ENCODE results near the gene FOXF1. TPM values are rescaled to one million over a fixed set of nuclear protein-coding genes. Genes with fewer than 3 reads are reported as not detected.
A peak's percentile ranks its signal among the peaks of the same experiment; 100 is the strongest.

FOXF1 gene
- total RNA-seq, 4 donors from 2014 or later, result 0.29 to 4.9 (median 2.0) TPM

DNA sequence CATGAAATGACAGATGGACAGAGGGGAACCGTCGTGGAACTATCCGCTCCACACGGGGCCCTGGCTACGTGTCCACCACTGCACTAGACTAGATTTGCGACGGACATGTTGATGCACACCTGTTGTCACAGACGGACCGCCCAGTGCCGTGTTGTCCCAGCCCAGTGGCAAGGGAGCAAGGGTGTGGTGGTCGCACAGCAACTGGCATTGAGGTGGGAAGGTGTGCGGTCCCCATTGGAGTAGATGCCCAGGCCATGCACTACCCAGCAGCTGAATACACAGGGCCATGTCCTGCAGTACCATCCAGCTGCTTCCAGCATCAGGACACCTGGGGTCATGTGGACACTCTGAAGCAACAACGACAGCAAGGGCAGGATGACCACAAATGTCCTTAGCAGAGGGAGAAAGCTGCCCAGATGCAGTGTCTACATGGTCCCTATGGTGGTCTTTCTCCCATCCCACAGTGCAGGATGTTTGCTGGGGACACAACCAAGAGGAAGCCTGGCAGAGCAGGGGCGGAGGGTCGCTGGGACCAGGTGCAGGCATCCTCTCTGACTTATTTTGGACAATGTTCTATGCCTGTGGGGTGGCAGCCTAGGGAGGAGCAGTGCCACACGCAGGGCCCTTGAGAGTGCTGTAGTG lies 8.8 kb downstream of the FOXF1 start:
- intact Hi-C loops (cut with DNase I; ENCODE audit: low total_unique reads), result loop anchor here (5.0 kb wide), 1 partner anchor 447 kb away; no protein-coding TSS in a partner anchor
- no peak overlapping the region for H3K4me3 ChIP-seq
- no peak overlapping the region for H3K27ac ChIP-seq
- H3K4me1 ChIP-seq, result no peaks in the 10 kb centered on the region
- H3K9me3 ChIP-seq, result no peaks in the 10 kb centered on the region
- no peak for DNase-seq
- H3K36me3 ChIP-seq, result no peaks in the 10 kb centered on the region
- peaks cover 0 to 30% of the 10 kb centered on the region in 2 donors for H3K27me3 ChIP-seq
- TF ChIP-seq POLR2A (IDR thresholded peaks at IDR 0.05), result no peak
- TF ChIP-seq, protein P1, sequence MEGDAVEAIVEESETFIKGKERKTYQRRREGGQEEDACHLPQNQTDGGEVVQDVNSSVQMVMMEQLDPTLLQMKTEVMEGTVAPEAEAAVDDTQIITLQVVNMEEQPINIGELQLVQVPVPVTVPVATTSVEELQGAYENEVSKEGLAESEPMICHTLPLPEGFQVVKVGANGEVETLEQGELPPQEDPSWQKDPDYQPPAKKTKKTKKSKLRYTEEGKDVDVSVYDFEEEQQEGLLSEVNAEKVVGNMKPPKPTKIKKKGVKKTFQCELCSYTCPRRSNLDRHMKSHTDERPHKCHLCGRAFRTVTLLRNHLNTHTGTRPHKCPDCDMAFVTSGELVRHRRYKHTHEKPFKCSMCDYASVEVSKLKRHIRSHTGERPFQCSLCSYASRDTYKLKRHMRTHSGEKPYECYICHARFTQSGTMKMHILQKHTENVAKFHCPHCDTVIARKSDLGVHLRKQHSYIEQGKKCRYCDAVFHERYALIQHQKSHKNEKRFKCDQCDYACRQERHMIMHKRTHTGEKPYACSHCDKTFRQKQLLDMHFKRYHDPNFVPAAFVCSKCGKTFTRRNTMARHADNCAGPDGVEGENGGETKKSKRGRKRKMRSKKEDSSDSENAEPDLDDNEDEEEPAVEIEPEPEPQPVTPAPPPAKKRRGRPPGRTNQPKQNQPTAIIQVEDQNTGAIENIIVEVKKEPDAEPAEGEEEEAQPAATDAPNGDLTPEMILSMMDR (IDR thresholded peaks at IDR 0.05), result no peak

DNA sequence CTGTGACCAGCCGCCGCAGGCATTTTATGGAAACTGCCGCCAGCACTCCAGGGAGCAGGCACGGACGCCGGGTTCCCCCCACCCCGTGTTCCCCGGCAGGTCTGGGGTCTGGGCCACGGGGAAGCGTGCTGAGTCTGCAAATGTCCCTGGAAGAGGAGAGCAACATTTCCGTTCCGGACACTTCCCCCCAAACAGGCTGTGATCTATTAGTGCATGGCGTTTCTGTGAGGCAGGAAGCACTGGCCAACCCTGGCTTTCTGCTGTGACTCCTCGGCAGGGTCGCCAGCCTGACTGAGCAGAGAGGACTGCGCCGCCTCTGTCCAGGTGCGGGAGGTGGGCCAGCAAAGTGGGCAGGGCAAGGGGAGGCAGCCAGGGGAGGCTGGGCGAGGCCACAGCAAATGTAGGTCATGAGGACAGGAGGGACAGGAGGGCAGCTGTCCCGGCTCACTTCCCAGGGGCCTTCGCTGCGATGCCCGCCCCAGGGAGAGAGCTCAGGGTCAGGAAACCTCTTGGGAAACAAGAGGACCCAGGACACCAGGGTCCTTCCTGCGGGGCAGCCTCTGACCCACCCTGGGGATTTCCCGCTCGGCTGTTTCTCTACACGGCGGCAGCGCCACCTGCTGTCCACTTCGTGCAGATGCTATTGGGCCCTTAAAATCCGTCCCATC lies 9.5 kb downstream of the FOXF1 start:
- Histone ChIP-seq H3K27ac (no peak overlapping the region), H3K4me3 (no peak overlapping the region), H3K4me1 (no peaks in the 10 kb centered on the region), H3K9me3 (no peaks in the 10 kb centered on the region), H3K36me3 (no peaks in the 10 kb centered on the region), H3K27me3 (peaks cover 0 to 23% of the 10 kb centered on the region in 2 donors)
- TF ChIP-seq POLR2A (IDR thresholded peaks at IDR 0.05), result no peak
- TF ChIP-seq, protein P1 (IDR thresholded peaks at IDR 0.05), result peak; percentile 70 to 89 (median 84)
- intact Hi-C loops (cut with DNase I; ENCODE audit: low total_unique reads), result loop anchor here (5.0 kb wide), 1 partner anchor 447 kb away; no protein-coding TSS in a partner anchor
- DNase-seq, result peak; percentile 48 to 54

DNA sequence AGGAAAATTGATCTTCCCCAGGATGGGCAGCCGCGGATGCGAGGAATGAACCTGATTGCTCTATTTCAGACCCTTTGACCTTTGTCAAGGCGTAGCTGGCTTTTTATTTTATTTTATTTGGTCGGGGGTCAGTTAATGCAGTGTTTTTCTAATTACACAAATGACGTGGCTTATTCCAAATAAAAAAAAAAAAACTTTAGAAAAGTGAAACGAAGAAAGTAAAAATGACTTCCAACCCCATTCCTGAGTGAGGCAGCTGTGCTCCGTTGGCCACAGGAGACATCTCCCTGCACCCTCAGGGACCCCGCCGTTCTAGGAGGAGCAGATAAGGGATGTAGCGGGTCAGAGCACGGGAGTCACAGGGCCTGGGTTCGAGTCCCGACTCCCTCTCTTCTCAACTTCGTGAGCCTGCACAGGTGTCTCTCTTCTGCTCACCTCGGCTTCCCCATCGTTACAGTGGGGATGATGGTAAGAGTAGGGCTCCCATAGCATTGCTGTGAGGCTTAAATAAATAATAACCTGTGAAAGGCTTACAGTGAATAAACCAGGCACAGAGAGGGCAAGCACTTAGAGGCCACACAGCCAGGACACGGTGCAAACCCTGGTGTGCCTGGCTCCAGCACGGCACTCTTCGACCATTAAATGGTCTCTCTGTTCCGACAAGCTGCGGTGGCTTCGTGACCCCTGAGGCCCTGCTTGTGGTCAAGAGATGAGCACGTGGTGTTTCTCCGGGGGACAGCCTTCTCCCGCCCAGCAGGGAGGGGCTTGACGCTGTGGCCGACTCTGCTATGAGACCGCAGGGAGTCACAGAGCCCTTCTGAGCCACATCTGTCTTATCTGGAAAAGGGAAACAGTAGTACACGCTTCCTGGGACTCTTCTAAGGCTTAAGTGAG lies 10.2 kb downstream of the FOXF1 start:
- Histone ChIP-seq H3K9me3 (no peaks in the 10 kb centered on the region), H3K36me3 (no peaks in the 10 kb centered on the region), H3K4me1 (no peaks in the 10 kb centered on the region), H3K27me3 (peaks cover 0 to 20% of the 10 kb centered on the region in 2 donors), H3K4me3 (no peak overlapping the region), H3K27ac (no peak overlapping the region)
- DNase-seq, result no peak
- intact Hi-C loops (cut with DNase I; ENCODE audit: low total_unique reads), result no loop called here
- no peak for TF ChIP-seq POLR2A (IDR thresholded peaks at IDR 0.05)
- TF ChIP-seq, protein P1 (IDR thresholded peaks at IDR 0.05), result no peak

DNA sequence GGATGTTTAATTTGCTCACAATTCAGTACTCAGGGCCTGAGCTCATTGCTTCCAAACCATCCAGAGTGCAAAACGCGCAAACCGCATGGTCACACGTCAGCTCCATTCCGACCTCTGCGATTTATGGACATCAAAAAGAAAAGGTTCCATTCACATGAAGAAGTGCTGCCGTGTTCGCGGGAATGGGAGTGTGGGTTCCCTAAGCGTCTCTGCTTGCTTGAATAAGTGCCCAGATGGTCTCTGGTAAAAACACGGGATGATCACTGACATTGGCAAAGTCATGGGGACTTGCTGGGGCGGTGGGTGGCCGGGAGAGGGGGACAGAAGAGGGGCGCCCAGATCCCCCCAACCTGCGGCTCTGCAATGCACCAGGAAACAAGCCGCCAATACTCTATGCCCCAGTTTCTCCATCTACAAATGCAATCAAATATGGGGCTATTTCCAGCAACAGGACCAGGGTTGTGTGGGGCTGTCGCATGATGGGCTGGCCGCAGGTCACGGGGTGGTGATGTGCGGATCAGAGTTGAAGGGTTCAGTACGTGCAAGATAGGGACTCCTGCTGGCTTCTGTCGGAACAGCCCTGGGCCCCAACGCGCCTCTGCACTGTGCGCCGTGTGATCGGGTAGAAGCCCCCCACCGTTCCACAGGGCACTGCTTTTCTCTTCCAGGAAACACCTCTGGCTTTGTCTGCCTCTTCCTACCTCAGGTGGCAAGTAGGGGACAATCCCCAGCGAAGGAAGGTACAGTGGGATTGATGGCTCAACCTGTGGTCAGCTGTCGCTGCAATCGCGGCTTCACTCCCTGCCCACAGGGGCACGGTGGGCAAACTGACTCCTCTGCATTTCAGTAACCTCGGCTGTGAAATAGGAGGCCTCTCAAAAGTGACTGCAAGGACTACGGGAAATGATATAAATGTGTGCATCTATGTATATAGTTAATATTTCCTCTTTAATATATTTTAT lies 11.2 kb downstream of the FOXF1 start:
- Histone ChIP-seq H3K9me3 (no peaks in the 10 kb centered on the region), H3K36me3 (no peaks in the 10 kb centered on the region), H3K4me1 (no peaks in the 10 kb centered on the region), H3K27ac (no peak overlapping the region), H3K27me3 (peaks cover 0 to 20% of the 10 kb centered on the region in 2 donors), H3K4me3 (no peak overlapping the region)
- DNase-seq, result no peak
- TF ChIP-seq POLR2A (IDR thresholded peaks at IDR 0.05), result no peak
- TF ChIP-seq, protein P1 (IDR thresholded peaks at IDR 0.05), result no peak
- intact Hi-C loops (cut with DNase I; ENCODE audit: low total_unique reads), result no loop called here

Data from uterus (tissue), 4 donors.